KMS-11 (cell line): ENCODE measurements around the gene ZBTB40.

ENCODE experiments used
- H2AFZ ChIP-seq: fragments of 200-600 bp; sonication (generic); 2 replicates; pipeline ENCODE4 v1.6.1; 2016; ENCODE audit warnings: antibody characterized with exemption, mixed run types, low read depth
- H3K27ac ChIP-seq: fragments of 200-600 bp; sonication (generic); 2 replicates; pipeline ENCODE4 v1.6.1; 2016; ENCODE audit warnings: mild to moderate bottlenecking, mixed run types
- H3K27me3 ChIP-seq: fragments of 200-600 bp; sonication (generic); 2 replicates; pipeline ENCODE4 v1.6.1; 2017; ENCODE audit warnings: mild to moderate bottlenecking, low read depth, mixed run types, moderate library complexity; ENCODE audit not compliant: insufficient read depth
- H3K36me3 ChIP-seq: fragments of 200-600 bp; sonication (generic); 2 replicates; pipeline ENCODE4 v1.6.1; 2017; ENCODE audit warnings: mild to moderate bottlenecking, mixed run types; ENCODE audit not compliant: insufficient read depth
- H3K4me1 ChIP-seq: fragments of 200-600 bp; sonication (generic); 2 replicates; pipeline ENCODE4 v1.6.1; 2016; ENCODE audit warnings: mild to moderate bottlenecking, low read depth, mixed run types; ENCODE audit not compliant: poor library complexity, severe bottlenecking
- H3K4me2 ChIP-seq: fragments of 200-600 bp; sonication (generic); 2 replicates; pipeline ENCODE4 v1.7.0; 2016; ENCODE audit warnings: mild to moderate bottlenecking, mixed run types
- H3K4me3 ChIP-seq: fragments of 200-600 bp; sonication (generic); IDR thresholded peaks from 2 replicates; pipeline ENCODE4 v1.6.1; 2017; ENCODE audit warnings: low read depth, low read length, mixed read lengths; ENCODE audit not compliant: insufficient read depth
- H3K79me2 ChIP-seq: fragments of 200-600 bp; sonication (generic); 2 replicates; pipeline ENCODE4 v1.6.1; 2016; ENCODE audit warnings: low read depth, mixed run types; ENCODE audit not compliant: insufficient read depth
- H3K9ac ChIP-seq: fragments of 200-600 bp; sonication (generic); 2 replicates; pipeline ENCODE4 v1.6.1; 2016; ENCODE audit warnings: mild to moderate bottlenecking, mixed run types
- H4K20me1 ChIP-seq: fragments of 200-600 bp; sonication (generic); 2 replicates; pipeline ENCODE4 v1.6.1; 2016; ENCODE audit warnings: mild to moderate bottlenecking, mixed run types; ENCODE audit not compliant: insufficient read depth
- TF ChIP-seq, protein P1 (sequence below): fragments of 200-600 bp; sonication (generic); conservative IDR thresholded peaks from 2 replicates; pipeline ENCODE4 v1.6.1; 2017; ENCODE audit warnings: low read depth, mild to moderate bottlenecking, antibody characterized with exemption, low read length, moderate library complexity, mixed read lengths

The ZBTB40 gene

DNA sequence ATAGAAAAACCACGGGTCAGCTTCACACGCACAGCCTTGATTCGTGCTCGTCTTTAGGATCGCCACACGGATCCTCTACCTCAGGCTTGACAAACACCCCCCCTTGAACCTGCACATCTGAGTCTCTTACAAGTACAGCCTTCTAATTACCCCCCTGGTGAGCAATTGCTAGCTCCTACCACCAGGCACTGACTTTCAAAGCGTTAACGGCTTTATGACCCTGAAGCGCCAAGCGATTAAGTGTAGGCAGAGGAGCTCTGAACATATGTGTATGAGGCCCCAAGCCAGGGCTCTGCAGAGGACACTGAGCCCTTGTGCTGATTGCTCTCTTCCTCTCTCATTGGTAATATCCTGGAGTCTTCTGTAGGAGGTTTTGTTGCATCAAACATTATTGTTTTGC is 55.9 kb downstream of the ZBTB40 start:
- Histone ChIP-seq H3K4me2 (peak overlapping the region; percentile 44), H4K20me1 (no peaks in the 10 kb centered on the region), H3K36me3 (0 out of 2 replicates have a peak, but pooled peaks cover 2% of the 10 kb centered on the region), H3K4me3 (no peak overlapping the region), H3K4me1 (peaks cover 34% of the 10 kb centered on the region), H3K9ac (no peak overlapping the region), H3K79me2 (no peaks in the 10 kb centered on the region), H2AFZ (no peak overlapping the region), H3K27me3 (no peaks in the 10 kb centered on the region), H3K27ac (peak overlapping the region; percentile 53)
- TF ChIP-seq, protein P1, sequence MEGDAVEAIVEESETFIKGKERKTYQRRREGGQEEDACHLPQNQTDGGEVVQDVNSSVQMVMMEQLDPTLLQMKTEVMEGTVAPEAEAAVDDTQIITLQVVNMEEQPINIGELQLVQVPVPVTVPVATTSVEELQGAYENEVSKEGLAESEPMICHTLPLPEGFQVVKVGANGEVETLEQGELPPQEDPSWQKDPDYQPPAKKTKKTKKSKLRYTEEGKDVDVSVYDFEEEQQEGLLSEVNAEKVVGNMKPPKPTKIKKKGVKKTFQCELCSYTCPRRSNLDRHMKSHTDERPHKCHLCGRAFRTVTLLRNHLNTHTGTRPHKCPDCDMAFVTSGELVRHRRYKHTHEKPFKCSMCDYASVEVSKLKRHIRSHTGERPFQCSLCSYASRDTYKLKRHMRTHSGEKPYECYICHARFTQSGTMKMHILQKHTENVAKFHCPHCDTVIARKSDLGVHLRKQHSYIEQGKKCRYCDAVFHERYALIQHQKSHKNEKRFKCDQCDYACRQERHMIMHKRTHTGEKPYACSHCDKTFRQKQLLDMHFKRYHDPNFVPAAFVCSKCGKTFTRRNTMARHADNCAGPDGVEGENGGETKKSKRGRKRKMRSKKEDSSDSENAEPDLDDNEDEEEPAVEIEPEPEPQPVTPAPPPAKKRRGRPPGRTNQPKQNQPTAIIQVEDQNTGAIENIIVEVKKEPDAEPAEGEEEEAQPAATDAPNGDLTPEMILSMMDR, result no peak

- H3K4me2 ChIP-seq, result peak overlapping the region; percentile 44
- H3K36me3 ChIP-seq, result 0 out of 2 replicates have a peak, but pooled peaks cover 2% of the 10 kb centered on the region
- TF ChIP-seq, protein P1, result no peak
- H3K4me3 ChIP-seq, result no peak overlapping the region
- no peaks in the 10 kb centered on the region for H4K20me1 ChIP-seq
- no peaks in the 10 kb centered on the region for H3K27me3 ChIP-seq
- H3K79me2 ChIP-seq, result no peaks in the 10 kb centered on the region
- no peak overlapping the region for H2AFZ ChIP-seq
- peak overlapping the region; percentile 53 for H3K27ac ChIP-seq
- no peak overlapping the region for H3K9ac ChIP-seq
- H3K4me1 ChIP-seq, result peaks cover 34% of the 10 kb centered on the region
Observed at GRCh38 chr1:22508329-22508728, 56.7 kb downstream of the ZBTB40 start.

DNA sequence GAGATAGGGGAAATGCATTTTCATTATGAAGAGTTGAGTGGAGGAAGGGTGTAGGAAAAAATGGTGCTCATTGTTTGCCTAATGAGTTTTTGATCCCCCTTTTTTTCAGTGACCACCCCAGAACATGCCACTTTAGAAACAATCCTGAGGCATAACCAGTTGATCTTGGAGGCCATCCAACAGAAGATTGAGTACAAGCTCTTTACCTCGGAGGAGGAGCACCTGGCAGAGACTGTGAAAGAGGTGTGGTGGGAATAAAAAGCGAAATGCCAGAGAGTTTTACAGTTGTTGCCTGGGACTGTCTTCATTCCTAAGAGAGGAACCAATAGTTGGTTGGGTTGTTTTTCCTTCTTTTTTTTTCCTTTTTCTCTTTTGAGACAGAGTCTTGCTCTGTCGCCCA is 57.3 kb downstream of the ZBTB40 start:
- TF ChIP-seq, protein P1, result no peak
- H3K79me2 ChIP-seq, result no peaks in the 10 kb centered on the region
- H3K9ac ChIP-seq, result no peak overlapping the region
- H2AFZ ChIP-seq, result no peak overlapping the region
- H3K4me1 ChIP-seq, result peaks cover 34% of the 10 kb centered on the region
- no peak overlapping the region for H3K4me3 ChIP-seq
- 0 out of 2 replicates have a peak, but pooled peaks cover 2% of the 10 kb centered on the region for H3K36me3 ChIP-seq
- H3K27ac ChIP-seq, result peak overlapping the region; percentile 53
- no peaks in the 10 kb centered on the region for H3K27me3 ChIP-seq
- H4K20me1 ChIP-seq, result no peaks in the 10 kb centered on the region
- H3K4me2 ChIP-seq, result peak overlapping the region; percentile 44

DNA sequence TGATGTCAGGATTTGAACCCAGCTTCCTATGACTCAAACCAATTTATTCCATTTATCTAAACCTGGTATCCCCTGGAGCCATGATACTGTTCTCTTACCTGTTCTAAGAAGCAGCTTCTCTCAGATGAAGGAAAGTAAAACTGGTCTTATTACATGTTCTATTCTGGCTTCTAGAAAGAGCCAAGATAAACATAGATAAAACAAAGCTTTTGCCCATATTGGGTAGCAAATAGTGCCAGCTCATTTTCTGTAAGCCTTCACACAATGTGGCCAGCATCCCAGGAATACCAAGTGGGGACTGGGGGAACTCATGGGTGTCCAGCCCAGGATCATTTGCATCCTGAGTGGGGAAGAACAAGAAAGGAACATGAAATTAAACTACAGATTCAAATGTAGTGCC is 58.2 kb downstream of the ZBTB40 start:
- Histone ChIP-seq H3K27ac (no peak overlapping the region), H3K36me3 (0 out of 2 replicates have a peak, but pooled peaks cover 2% of the 10 kb centered on the region)
- TF ChIP-seq, protein P1, result no peak

More for the DNA sequence above, 58.2 kb downstream of the ZBTB40 start:
- H4K20me1 ChIP-seq, result no peaks in the 10 kb centered on the region
- no peak overlapping the region for H3K9ac ChIP-seq
- no peaks in the 10 kb centered on the region for H3K79me2 ChIP-seq
- H3K4me2 ChIP-seq, result no peak overlapping the region
- no peak overlapping the region for H2AFZ ChIP-seq
- H3K27me3 ChIP-seq, result no peaks in the 10 kb centered on the region
- peaks cover 34% of the 10 kb centered on the region for H3K4me1 ChIP-seq
- no peak overlapping the region for H3K4me3 ChIP-seq
